Panc1 (cell line): ENCODE results near the gene CAPN9. TPM values are rescaled to one million over a fixed set of nuclear protein-coding genes. Genes with fewer than 3 reads are reported as not detected.

Experiments used
- total RNA-seq: library from RNA; stranded (reverse); gene quantifications from one replicate; pipeline ENCODE4 v1.2.1, GENCODE V29; 2021; ENCODE audit not compliant: unreplicated experiment

CAPN9 gene
- total RNA-seq, 1 experiment from 2014 or later, result not detected

Other genes with a start within 250 kb of the CAPN9 start
- 20.5 TPM for gene COG2, start 104.9 kb upstream of the CAPN9 start, total RNA-seq
- 0.87 TPM for gene AGT, start 33.3 kb upstream of the CAPN9 start, total RNA-seq
- gene C1orf198, start 121.1 kb downstream of the CAPN9 start, total RNA-seq, result 33.6 TPM
- gene TTC13, start 231.5 kb downstream of the CAPN9 start, total RNA-seq, result 19.0 TPM
- 25.9 TPM for gene ARV1, start 231.7 kb downstream of the CAPN9 start, total RNA-seq